Measurements from ENCODE around the gene SERPINA12. TPM values are rescaled to one million over a fixed set of nuclear protein-coding genes. Genes with fewer than 3 reads are reported as not detected.

The SERPINA12 gene
- total and polyA plus RNA-seq, 4 donors = 0.28 TPM; not detected in 3

GRCh38 chr14:94543449-94544124, 34.3 kb upstream of the SERPINA12 start:
- Histone ChIP-seq H3K4me3 (ENCODE audit: low read depth in 1 of 3, low read length in 3 of 3) (no peak overlapping the region), H3K36me3 (ENCODE audit: control insufficient read depth in 4 of 4, insufficient read depth in 3 of 4, low read depth in 1 of 4, low read length in 3 of 4) (no peaks in the 10 kb centered on the region), H3K9ac (ENCODE audit: low read depth in 1 of 2, low read length in 2 of 2) (no peak overlapping the region), H3K4me1 (ENCODE audit: control insufficient read depth in 4 of 4, insufficient read depth in 4 of 4, low read length in 3 of 4) (peaks cover 2 to 15% (median 8%) of the 10 kb centered on the region in 4 donors), H3K27ac (ENCODE audit: low read depth in 1 of 2, low read length in 2 of 2) (no peak overlapping the region), H3K9me3 (ENCODE audit: control insufficient read depth in 4 of 4, low read length in 3 of 4) (peaks cover 0 to 5% (median 2%) of the 10 kb centered on the region in 4 donors), H3K27me3 (ENCODE audit: control insufficient read depth in 4 of 4, insufficient read depth in 4 of 4, low read length in 3 of 4) (no peaks in the 10 kb centered on the region)
- WGBS = 86% methylated on average over 15 of the region's 15 CpGs
- DNase-seq (ENCODE audit: low spot score) = peak; percentile 28
- TF ChIP-seq JUND (IDR thresholded peaks at IDR 0.05) (no peak), HNF4G (IDR thresholded peaks at IDR 0.05) (no peak), GABPA (IDR thresholded peaks at IDR 0.05 in 1 of 2, conservative IDR thresholded peaks at IDR 0.05 in 1 of 2) (no peak), YY1 (IDR thresholded peaks at IDR 0.05) (no peak), FOXA2 (IDR thresholded peaks at IDR 0.05) (no peak), NR2F2 (IDR thresholded peaks at IDR 0.05) (no peak)

- peaks cover 0 to 8% (median 2%) of the 10 kb centered on the region in 4 donors for H3K4me1 ChIP-seq (ENCODE audit: control insufficient read depth in 4 of 4, insufficient read depth in 4 of 4, low read length in 3 of 4)
- H3K27ac ChIP-seq (ENCODE audit: low read depth in 1 of 2, low read length in 2 of 2) = no peak overlapping the region
- 82% methylated on average over 9 of the region's 9 CpGs for WGBS
- H3K4me3 ChIP-seq (ENCODE audit: low read depth in 1 of 3, low read length in 3 of 3) = no peak overlapping the region
- TF ChIP-seq YY1 (IDR thresholded peaks at IDR 0.05) (no peak), JUND (IDR thresholded peaks at IDR 0.05) (no peak), MAX (IDR thresholded peaks at IDR 0.05) (no peak), ATF3 (IDR thresholded peaks at IDR 0.05) (no peak), RAD21 (IDR thresholded peaks at IDR 0.05) (no peak), HNF4G (IDR thresholded peaks at IDR 0.05) (no peak), CTCF (IDR thresholded peaks at IDR 0.05; ENCODE audit: low read depth, low read length, missing input control) (no peak), FOXA2 (IDR thresholded peaks at IDR 0.05) (no peak), EGR1 (IDR thresholded peaks at IDR 0.05; ENCODE audit: low read depth in 2 of 2) (no peak), REST (IDR thresholded peaks at IDR 0.05) (no peak), RXRA (IDR thresholded peaks at IDR 0.05) (no peak), FOXA1 (IDR thresholded peaks at IDR 0.05) (no peak), NR2F2 (IDR thresholded peaks at IDR 0.05) (no peak), SP1 (IDR thresholded peaks at IDR 0.05) (no peak)
- no peaks in the 10 kb centered on the region for H3K36me3 ChIP-seq (ENCODE audit: control insufficient read depth in 4 of 4, insufficient read depth in 3 of 4, low read depth in 1 of 4, low read length in 3 of 4)
- no peaks in the 10 kb centered on the region for H3K27me3 ChIP-seq (ENCODE audit: control insufficient read depth in 4 of 4, insufficient read depth in 4 of 4, low read length in 3 of 4)
- peaks cover 0 to 5% (median 2%) of the 10 kb centered on the region in 4 donors for H3K9me3 ChIP-seq (ENCODE audit: control insufficient read depth in 4 of 4, low read length in 3 of 4)
- H3K9ac ChIP-seq (ENCODE audit: low read depth in 1 of 2, low read length in 2 of 2) = no peak overlapping the region
- peak; percentile 30 for DNase-seq (ENCODE audit: low spot score)
These were observed 33.7 kb upstream of the SERPINA12 start for GRCh38 chr14:94542811-94543440.
